ENCODE measurements around the gene UNCX. TPM values are rescaled to one million over a fixed set of nuclear protein-coding genes. Genes with fewer than 3 reads are reported as not detected.

Gene UNCX
- total and polyA plus RNA-seq, 3 donors from 2014 or later: 0.24 TPM; not detected in 2

DNA sequence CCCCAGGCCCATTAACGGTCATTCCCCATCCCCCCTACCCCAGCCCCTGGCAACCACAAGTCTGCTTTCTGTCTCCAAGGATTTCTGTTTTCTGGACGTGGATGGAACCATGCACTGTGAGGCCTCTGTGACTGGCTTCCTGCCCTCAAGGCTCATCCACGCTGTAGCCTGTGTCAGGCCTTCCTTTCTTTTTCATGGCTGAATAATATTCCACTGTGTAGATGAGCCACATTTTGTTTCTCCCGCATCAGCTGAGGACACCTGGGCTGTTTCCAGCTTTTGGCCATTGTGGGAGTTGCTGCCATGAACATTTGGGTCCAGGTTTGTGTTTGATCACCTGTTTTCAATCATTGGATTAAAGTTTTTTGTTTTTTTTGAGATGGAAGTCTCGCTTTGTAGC is 50.0 kb downstream of the UNCX start:
- no peak for TF ChIP-seq POLR2A (IDR thresholded peaks at IDR 0.05)
- TF ChIP-seq, protein P1, sequence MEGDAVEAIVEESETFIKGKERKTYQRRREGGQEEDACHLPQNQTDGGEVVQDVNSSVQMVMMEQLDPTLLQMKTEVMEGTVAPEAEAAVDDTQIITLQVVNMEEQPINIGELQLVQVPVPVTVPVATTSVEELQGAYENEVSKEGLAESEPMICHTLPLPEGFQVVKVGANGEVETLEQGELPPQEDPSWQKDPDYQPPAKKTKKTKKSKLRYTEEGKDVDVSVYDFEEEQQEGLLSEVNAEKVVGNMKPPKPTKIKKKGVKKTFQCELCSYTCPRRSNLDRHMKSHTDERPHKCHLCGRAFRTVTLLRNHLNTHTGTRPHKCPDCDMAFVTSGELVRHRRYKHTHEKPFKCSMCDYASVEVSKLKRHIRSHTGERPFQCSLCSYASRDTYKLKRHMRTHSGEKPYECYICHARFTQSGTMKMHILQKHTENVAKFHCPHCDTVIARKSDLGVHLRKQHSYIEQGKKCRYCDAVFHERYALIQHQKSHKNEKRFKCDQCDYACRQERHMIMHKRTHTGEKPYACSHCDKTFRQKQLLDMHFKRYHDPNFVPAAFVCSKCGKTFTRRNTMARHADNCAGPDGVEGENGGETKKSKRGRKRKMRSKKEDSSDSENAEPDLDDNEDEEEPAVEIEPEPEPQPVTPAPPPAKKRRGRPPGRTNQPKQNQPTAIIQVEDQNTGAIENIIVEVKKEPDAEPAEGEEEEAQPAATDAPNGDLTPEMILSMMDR (IDR thresholded peaks at IDR 0.05): no peak
- Histone ChIP-seq H3K9me3 (no peaks in the 10 kb centered on the region), H3K27me3 (no peaks in the 10 kb centered on the region), H3K27ac (no peak overlapping the region), H3K36me3 (ENCODE audit: low read depth, missing control alignments) (no peaks in the 10 kb centered on the region), H3K4me1 (no peaks in the 10 kb centered on the region), H3K4me3 (no peak overlapping the region)
- no peak for DNase-seq
- 84% methylated on average over 5 of the region's 5 CpGs for WGBS, 2 donors
- intact Hi-C loops (cut with DNase I; ENCODE audit: low total_unique reads): no loop called here

DNA sequence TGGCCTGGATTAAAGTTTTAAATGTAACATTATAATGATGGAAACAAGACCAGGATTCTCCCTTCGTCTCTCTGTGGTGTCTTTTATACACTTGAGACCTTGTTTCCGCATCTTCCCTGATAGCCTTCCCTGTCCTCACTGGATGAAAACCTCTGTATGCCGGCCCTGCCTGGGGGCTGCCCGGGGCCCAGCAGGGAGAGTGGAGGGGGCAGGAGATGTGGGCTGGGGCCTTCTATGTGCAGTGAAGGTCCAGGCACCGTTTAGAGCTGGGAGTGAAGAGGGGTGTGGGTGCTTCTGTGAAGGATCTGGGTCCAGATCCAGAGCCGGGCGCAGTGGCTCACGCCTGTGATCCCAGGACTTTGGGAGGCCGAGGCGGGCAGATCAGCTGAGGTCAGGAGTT is 50.7 kb downstream of the UNCX start:
- TF ChIP-seq, protein P1 (IDR thresholded peaks at IDR 0.05): no peak
- TF ChIP-seq POLR2A (IDR thresholded peaks at IDR 0.05): no peak
- H3K27ac ChIP-seq: no peak overlapping the region
- WGBS, 2 donors: 64 to 82% methylated on average over 5 to 10 of the region's 10 CpGs
- no peak overlapping the region for H3K4me3 ChIP-seq
- H3K36me3 ChIP-seq (ENCODE audit: low read depth, missing control alignments): no peaks in the 10 kb centered on the region
- no peaks in the 10 kb centered on the region for H3K4me1 ChIP-seq
- no peaks in the 10 kb centered on the region for H3K27me3 ChIP-seq
- no peak for DNase-seq
- no peaks in the 10 kb centered on the region for H3K9me3 ChIP-seq
- intact Hi-C loops (cut with DNase I; ENCODE audit: low total_unique reads): no loop called here

DNA sequence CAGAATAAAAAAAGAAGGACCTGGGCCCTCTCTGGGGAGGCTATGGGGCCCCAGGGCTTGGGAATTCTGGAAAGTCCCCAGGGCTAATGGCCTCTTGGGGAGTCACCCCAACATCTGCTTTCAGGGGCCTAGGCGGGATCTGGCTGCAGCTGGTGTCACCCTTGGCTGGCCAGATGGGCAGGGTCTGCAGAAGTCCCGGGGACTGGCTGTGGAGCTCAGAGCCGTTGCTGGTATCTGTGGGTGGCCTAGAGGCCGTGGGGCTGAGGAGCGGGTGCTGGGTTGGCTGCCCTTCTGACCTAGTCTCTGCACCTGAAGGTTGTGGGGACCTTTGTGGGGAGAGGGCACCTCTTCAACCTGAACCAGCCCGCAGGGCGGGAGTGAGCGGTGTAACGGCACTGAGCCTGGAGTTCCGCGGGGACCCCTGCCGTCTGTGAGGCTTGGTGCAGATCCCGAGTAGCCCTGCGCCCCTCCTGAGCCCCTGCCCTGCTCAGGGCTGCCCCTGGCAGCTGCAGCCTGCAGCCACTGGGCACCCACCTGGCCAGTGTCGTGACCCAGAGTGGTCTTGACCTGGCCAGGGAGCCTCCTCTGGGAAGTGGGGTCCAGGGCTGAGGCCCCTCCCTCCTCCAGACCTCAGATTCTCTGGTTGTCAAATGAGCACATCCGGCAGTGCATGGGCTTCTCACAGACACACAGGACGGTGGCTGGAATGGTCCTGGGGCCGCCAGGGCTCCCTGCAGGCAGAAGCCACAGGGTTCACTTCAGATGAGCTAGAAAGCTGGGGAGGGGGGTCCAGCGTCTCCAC is 51.5 kb downstream of the UNCX start:
- WGBS, 2 donors: 70 to 86% methylated on average over 8 to 18 of the region's 19 CpGs
- intact Hi-C loops (cut with DNase I; ENCODE audit: low total_unique reads): no loop called here
- no peak for DNase-seq
- Histone ChIP-seq H3K4me1 (no peaks in the 10 kb centered on the region), H3K27ac (no peak overlapping the region), H3K9me3 (no peaks in the 10 kb centered on the region), H3K4me3 (no peak overlapping the region), H3K36me3 (ENCODE audit: low read depth, missing control alignments) (no peaks in the 10 kb centered on the region), H3K27me3 (no peaks in the 10 kb centered on the region)
- no peak for TF ChIP-seq POLR2A (IDR thresholded peaks at IDR 0.05)
- TF ChIP-seq, protein P1 (IDR thresholded peaks at IDR 0.05): no peak

DNA sequence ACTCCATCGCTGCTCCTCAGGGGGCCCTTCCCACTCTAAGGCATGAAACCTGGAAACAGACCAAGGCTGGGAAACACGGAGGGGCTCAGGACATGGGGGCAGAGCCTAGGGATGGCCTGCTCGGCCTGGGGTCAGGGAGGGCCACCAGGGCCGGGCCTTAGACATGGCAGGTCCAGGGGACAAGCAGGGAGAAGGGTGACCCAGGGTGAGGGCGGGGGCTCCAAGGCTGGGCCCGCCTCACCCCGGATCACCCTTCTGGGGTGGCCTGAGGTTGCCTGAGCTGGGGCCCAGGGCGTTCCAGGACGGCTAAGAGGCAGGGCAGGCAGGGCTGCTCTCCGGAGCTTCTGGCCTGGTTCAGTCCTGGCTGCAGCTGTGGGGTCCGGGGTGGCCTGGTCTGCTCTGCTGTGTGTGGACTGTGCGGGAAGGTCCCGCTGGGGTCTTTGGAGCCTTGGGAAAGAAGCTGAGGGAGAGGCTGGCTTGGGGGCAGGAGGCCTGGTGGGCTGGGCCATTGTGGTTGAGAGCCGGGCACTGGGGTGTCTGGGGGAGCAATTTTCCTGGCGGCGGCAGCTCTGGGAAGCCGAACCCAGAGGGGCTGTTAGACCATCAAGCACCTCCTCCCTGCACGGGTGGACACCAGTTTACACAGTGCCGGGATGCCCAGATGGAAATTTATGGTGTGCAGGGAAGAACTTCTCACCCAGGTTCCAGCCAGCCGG is 52.2 kb downstream of the UNCX start:
- Histone ChIP-seq H3K27ac (no peak overlapping the region), H3K27me3 (no peaks in the 10 kb centered on the region), H3K4me3 (no peak overlapping the region), H3K36me3 (ENCODE audit: low read depth, missing control alignments) (no peaks in the 10 kb centered on the region), H3K4me1 (peaks cover 3% of the 10 kb centered on the region), H3K9me3 (no peaks in the 10 kb centered on the region)
- DNase-seq: no peak
- WGBS, 2 donors: 68 to 70% methylated on average over 14 to 18 of the region's 20 CpGs
- no peak for TF ChIP-seq POLR2A (IDR thresholded peaks at IDR 0.05)
- TF ChIP-seq, protein P1 (IDR thresholded peaks at IDR 0.05): no peak
- intact Hi-C loops (cut with DNase I; ENCODE audit: low total_unique reads): no loop called here

All from testis (tissue), 3 donors.